GM18867 (cell line): ENCODE measurements around the gene LBR.
"Not testable (repeated sequence)": the region's sequence is repeated elsewhere in the genome, so short reads cannot be mapped to it uniquely, and the experiment has no call there.

Experiments used
- ATAC-seq: cut with Tn5 transposase; IDR thresholded peaks from one replicate; pipeline ENCODE4 v1.9.1; 2021; ENCODE audit warnings: mild to moderate bottlenecking, moderate library complexity; ENCODE audit not compliant: unreplicated experiment

Gene LBR

DNA sequence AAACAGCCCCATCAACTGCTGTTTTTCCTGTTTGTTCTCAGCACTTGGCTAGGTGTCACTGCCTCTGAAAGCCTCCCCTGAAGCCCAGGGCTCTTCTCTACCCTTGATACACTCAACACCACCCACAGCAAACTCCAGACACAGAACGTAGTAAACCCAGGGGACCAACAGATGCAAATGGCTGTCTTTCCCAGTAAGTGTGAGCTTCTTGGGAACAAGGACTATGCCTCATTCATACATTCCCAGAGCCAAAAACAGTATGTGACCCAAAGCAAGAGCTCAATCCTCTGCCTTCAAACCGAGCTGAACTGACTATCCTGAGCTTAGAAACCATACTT is 4.4 kb downstream of the LBR start:
- ATAC-seq, result no peak

DNA sequence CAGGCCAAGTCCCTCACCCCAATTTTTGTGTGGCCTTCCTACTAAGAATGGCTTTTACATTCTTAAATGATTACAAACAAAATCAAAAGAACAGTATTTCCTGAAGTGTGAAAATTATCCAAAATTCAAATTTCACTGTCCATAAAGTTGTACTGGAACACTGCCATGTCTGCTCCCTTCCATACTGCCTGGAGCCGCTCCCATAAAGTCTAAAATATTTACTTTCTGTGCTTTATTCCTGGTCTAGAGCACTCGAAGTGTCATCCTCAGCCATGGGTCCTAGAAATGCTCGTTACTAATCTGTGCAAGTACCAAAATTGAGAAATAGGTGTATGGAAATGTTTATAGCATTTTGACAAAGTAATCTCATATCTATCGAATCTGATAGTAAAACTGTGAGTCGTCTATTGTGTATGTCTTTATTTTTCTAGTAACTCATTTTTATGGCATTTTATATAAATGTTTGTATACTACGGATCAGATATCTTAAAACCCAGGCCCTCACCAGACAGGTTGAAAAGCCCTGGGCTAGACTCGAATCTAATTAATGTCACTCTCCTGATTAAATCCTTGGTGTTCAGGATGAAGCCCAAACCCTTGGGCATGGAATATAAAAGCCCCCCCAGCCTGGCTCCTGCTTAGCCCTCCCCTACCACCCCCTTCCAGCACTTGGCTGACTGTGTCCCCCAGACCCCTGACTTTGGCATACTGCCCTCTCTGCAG is 4.9 kb downstream of the LBR start:
- no peak for ATAC-seq

DNA sequence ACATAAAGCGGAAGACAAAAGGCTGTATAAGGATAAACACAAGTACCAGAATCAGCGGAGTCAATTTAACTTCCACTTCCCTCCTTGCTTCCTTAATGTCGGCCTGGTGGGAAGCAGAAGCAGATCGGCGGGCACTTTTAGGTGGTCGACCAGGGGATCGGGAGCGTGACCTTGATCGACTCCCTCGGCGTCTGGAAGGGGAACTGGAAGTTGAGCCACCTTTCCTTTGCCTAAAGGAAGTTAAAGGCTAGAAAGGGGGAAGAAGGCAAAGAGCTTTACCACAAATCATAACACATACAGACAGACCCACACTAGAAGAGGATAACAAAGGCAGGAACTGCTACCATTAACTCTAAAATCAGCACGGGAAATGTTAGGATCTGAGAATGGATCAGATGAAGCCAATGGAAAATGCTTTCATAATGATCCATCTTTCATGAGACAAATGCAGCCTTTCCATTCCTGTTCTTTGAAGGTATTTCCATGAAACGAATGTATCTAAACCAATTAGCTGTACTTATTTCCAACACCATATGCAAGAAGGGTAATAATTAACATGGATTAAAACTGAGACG is 5.7 kb downstream of the LBR start:
- ATAC-seq, result no peak

DNA sequence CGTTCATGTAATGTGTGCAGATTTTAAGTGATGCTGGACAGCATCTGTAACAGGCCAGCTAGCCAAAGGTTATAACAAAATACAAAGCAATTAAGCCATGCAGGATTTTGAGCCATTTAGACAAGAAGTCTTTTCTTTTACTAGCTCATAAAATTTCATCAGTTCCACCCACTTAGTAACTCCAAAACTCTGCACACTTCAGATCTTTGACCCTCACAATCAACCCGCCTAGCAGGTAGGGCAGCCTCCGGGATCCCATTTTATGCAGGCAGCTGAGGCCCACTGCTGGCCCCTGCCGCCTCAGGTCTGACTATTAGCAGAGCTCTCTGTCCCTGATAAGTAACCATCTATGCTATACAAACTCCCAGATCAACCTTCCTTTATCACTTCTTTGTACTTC is 9.2 kb downstream of the LBR start:
- no peak for ATAC-seq

DNA sequence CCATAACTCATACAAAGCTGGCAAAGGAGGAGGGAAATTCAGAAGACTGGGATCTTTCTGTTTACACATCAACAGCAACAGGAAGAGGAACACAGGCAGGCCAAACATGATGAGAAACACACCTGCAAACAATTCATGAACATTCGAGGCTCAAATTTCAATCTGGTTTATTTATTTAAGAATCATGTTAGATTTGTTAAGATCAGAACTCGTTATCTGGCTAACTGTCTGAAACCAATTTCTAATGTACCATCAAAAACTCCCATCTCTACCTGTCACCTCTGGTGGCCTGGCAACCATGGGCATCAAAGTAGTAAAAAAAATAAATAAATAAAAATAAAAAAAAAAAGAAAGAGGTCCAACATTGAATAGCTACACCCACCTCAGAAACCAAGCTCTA is 9.8 kb downstream of the LBR start:
- ATAC-seq, result no peak

DNA sequence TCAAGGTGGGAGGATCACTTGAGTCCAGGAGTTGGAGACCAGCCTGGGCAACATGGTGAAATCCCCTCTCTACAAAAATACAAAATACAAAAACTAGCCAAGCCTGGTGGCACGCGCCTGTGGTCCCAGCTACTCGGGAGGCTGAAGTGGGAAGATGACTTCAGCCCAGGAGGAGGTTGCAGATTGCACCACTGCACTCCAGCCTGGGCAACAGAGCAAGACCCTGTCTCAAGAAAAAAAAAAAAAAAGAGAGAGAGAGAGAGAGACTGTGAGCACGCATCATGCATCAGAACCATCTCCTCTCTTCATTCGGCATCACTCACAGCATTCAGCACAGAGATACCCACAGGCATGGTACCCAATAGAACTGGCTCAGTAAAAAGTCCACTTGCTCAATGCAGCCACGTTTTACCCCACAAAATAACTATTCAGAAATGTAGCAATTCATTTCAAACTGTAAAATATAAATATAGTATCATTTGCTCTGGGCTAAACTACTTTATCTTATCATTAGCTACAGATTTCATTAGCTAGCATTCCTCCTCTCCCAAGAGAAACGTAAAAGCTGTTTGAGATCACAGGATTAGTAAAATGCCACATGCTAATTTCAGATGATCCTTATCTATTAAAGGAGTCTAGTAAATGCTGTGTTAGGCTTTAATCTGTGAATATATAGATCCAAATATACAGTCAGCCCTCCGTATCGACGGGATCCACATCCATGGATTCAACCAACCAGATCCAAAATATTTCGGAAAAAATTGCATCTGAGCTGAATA is 11.7 kb downstream of the LBR start:
- ATAC-seq, result no peak

DNA sequence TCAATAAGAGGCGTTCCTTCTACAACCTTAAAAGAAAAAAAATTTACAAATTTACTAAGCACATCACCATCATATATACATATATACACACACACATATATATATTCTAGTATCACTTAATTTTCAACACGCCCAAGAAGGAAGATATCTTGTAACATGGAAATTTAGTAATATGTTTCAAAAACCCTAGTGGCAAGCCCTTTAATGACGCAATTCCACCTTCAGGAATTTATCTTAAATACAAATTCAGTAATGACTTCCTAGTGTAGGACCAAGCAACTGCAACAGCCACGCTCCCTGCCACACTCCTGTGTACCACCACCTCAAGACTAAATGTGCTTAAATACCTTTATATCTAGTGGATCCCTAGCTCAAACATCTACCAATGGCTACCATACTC is 12.5 kb downstream of the LBR start:
- ATAC-seq, result no peak

DNA sequence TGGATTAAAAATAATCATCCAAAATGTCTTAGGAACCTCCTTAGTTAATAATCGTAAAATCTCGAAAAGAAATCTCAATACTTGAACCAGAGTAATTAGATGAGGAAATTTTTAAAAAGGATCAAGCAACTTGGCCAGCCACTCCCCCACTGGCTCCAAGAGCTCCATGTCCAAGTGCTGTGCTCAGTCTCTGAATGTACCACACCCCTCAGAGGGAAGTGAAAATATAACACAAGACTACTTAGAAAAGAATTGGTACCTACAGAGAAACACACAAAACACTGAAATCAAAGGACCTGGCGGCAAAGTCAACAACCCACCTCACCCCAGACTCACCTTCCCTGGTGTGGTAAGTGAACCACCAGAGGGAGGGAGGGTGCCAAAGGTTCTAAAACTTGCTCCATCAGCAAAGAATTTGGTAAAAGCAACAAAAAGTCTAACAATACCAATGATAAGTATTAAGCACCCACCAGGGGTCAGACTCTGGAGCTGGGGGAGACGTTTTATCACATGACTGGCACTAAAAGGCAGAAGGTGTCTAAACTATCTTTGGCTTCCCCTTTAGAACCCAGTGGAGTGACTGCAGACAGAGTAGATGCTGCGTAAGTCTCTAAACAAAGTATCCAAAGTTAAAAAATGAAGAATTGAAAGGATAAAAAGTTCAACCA is 14.0 kb downstream of the LBR start:
- ATAC-seq, result no peak

DNA sequence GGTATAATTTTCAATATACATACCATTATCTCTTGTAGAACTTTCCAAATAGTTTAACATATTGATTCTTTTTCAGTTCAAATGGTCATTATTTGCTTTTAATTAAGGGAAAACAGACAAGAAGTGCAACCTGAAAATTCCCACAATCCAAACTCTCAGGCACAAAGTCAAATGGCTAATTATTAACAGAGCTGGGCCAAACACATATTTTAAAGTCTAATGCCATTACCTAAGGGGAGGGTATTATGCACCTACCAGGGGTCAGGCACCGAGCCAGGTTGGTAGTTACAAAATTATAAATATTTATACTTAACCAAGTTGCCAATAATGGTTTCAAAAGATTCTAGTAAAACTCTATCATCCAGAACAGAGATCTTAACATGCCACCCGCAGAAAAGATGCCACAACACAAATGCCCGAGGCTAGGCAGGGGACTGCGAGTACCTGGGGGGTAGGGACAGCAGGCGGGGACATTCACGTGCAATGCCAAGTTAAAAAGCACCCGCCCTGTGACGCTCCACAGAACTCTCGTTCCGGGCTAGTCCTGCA is 15.0 kb downstream of the LBR start:
- ATAC-seq, result no peak

DNA sequence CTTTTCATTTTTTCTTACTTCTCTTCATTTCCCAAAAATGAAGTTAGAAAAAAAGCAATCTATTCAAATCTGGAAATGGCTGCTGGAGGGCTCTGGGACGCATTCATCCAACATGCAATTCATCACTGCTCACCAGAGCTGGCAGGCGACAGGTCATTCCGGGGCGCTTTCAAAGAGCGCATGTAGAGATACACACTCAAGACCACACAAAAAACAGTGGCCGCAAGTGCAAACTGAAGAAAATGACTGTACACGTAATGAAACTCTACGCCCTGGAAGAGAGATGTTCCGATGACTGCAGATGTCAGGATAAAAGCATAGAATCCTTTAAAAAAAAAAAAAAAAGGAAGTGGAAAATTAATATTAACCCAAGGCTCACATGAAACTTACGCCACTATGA is 15.5 kb downstream of the LBR start:
- no peak for ATAC-seq

DNA sequence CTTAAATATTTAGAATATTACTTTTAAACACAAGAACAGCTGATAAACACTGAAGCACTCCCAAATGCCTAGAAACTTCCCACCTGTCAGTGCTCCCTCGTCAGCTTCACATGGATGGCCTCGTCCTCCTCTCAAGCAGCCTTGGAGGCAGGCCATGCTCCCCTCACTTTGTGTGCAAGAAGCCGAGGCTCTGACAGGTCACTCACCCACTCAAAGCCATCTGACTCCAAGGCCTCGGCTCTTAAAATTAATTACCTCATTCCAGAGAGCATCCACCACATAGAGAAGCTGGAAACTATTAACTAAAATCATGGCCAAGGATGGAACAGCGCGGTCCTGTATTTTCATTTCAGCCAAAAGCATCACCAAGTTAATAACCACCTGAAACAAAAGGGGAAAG is 17.8 kb downstream of the LBR start:
- ATAC-seq, result no peak

DNA sequence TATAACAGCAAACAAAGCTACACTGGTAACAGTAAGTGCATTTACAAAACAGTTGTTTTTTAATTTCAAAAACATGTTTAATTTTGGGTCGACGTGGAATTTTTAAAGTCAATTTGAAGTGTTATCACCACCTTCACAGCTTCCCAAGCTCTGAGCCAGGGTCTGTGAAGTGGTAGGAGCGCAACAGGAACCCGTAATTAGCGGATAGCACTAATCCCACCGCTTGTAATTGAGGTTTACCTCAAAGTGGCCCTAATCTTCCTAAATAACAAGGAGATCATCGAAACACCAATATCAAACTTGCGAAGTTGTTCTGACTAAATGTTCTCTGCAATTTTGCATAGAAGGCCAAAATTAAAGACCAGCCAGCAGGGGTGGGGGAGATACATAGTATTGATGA is 18.8 kb downstream of the LBR start:
- no peak for ATAC-seq

DNA sequence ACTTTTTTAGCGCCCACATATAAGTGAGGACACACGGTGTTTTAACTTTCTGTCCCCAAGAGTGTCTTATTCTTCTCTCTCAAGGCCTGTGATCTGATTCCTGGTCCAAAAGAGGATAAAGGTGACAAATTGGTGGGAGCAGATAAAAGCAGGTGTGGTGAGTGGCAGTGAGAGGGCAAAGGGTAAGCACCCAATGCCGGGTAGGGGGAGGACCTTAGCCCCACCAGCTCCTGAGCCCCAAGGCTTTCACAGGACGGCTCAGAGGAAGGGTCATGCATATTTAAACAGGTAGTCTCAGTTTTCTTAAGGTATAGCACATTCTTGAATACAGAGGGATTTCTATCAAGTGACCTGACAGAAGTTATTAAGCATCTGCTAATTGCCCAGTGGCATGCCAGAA is 19.6 kb downstream of the LBR start:
- no peak for ATAC-seq

DNA sequence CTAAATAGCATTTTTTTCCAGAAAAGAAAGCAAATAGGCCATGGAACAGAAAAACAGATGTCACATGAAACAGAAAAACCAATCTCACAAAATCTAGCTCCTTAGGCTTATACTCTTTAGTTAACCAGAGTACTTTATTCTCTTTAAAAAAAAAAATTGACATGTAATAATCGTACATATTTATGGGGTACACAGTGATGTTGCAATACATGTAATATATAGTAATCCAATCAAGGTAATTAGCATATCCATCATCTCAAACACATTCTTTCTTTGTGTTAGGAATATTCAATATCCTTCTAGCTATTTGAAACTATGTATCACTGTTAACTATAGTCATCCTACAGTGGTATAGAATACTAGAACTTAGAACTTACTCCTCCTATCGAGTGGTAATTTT is 20.1 kb downstream of the LBR start:
- no peak for ATAC-seq

DNA sequence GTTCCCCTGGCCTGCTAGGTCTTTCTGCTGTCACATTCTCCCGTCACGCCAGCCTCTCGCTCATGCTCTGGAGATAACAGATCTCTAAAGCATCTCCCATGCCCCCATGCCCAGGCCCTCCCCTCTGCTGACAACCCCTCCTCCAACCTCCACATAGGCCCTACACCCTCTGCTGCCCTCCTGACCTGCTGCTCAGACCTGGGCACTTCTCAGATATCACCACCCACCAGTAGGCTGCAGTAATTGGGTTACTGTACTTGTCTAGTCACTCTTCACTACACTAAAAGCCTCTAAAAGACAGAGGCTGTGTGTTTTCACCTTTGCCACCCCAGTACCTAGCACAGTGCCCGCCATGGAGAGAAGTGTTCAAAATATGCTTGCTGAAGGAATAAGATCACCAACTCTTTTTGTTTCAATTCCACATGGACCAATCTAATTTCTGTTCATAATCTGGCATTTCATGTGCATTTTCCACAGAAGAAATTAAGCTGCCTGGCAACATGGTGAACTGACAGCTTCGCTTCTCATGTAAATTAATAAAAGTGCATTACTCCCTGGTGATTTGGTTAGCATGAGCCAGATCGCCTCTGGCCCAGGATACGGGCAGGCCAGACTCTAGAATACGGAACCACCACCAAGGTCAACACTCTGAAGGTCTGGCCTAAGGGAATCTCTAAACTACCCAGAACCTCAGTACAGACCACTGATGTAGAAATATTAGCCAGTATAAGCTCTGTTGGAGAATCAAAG is 20.7 kb downstream of the LBR start:
- no peak for ATAC-seq

DNA sequence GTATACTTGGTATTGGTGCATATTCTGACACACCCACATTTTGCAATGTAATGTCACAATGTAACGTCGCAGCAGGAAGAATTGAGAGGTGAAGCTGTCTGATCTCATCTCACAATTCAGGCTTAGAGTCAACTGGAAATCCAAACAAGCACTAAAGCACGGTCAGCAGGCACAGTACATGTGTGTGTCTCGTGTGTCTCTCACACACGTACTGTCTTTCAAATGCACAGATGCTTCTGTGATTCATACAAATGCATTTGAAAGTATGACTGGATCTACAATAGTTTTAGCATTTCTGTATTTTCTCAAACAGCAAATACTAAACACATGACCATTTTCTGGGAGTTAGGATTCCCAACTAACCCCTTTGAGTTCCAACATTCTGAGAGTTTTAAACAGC is 26.9 kb downstream of the LBR start:
- ATAC-seq, result no peak

DNA sequence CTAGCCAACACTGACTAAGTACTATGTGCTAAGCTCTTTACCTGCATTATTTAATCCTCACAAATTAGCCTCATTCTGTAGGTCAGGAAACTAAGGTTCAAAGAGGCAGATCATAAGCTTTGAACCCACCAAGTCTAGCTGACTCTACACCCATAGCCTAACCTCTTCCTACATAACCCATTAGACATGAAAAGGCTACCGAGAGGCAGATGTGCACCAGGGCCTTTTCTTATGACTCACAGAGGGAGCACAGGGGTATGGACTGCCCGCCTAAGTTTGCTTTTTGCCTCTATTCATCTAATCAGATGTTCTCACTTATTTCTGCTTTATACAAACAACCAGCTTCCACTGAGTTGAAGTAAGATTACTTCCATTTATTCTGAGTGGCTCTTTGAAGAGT is 31.5 kb downstream of the LBR start:
- ATAC-seq, result no peak

DNA sequence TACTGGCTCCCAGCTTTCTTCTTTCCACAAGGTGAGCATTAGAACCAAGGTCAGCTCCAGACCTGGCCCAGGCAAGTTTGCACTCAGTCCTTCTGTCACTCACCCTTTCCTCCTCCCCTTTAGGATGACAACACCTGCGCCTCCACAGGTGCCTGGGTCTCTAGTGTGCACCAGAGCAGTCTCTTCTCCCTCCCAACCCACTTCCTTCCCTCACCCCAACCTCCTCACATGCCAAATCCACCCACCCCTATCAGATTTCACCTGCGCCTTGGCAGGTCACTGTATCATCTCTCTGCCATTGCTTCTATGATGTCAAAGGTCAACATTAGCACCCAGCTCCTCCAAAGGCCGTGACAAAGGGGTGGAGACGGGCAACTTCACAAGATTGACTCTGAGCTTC is 38.0 kb downstream of the LBR start:
- ATAC-seq, result no peak

DNA sequence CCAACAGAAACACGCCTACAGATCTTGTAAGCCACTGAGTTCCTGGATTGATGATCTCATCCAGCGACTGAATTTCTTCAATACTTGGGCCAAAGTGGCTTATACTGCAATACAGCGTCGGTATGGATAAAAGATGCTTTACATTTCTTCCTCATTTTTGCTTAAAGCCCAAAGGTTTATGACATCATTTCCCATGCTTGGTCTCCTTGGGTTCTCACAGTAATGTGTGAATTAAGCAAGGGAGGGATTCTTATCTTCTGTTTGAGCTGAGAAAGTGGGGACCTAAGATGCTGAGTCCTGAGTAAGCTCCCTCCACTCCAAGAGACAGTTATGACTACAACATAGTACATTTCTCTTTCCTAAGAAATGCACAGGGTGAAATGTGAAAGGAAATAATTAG is 39.5 kb downstream of the LBR start:
- ATAC-seq, result no peak

DNA sequence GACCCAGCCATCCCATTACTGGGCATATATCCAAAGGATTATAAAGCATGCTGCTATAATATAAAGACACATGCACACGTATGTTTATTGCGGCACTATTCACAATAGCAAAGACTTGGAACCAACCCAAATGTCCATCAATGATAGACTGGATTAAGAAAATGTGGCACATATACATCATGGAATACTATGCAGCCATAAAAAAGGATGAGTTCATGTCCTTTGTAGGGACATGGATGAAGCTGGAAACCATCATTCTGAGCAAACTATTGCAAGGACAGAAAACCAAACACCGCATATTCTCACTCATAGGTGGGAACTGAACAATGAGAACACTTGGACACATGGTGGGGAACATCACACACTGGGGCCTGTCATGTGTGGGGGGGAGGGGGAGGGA is 41.0 kb downstream of the LBR start:
- not testable (repeated sequence) for ATAC-seq

DNA sequence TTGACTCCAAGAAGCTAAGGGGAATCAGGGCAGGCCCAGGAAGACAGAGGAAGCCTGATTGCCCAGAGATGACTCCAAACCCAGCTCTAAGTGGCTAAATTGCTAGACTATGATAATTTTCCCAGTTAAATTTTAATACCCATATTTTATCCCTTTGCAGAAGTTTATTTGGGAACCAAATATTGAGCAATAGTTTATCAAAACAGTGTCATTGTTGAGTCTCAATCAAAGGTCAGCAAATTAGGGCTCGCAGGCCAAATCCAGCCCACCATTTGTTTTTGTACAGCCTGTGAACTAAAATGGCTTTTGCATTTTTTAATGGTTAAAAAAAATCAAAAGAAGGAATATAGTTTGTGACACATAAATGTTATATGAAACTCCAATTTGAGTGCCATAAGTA is 47.1 kb downstream of the LBR start:
- ATAC-seq, result no peak
